Glutamatergic neuron (in vitro differentiated cells): Measurements from ENCODE around the gene RASSF4. TPM values are rescaled to one million over a fixed set of nuclear protein-coding genes. Genes with fewer than 3 reads are reported as not detected.
A peak's percentile ranks its signal among the peaks of the same experiment; 100 is the strongest.

Experiments
- DNase-seq: peaks from one replicate; pipeline ENCODE4 v3.0.0; 2022
- H3K27ac Mint-ChIP-seq: one replicate; pipeline ENCODE4 v1.8.0; 2020; ENCODE audit warnings: mild to moderate bottlenecking, mixed read lengths, inconsistent platforms; ENCODE audit not compliant: unreplicated experiment
- H3K27me3 Mint-ChIP-seq: one replicate; pipeline ENCODE4 v1.8.0; 2020; ENCODE audit warnings: mild to moderate bottlenecking, moderate library complexity, mixed read lengths, inconsistent platforms; ENCODE audit not compliant: unreplicated experiment
- H3K36me3 Mint-ChIP-seq: one replicate; pipeline ENCODE4 v1.8.0; 2020; ENCODE audit warnings: mild to moderate bottlenecking, mixed read lengths, inconsistent platforms; ENCODE audit not compliant: unreplicated experiment
- H3K4me1 Mint-ChIP-seq: one replicate; pipeline ENCODE4 v1.8.0; 2020; ENCODE audit warnings: mild to moderate bottlenecking, low read depth, mixed read lengths, inconsistent platforms; ENCODE audit not compliant: unreplicated experiment
- H3K4me3 Mint-ChIP-seq: one replicate; pipeline ENCODE4 v1.8.0; 2020; ENCODE audit warnings: mild to moderate bottlenecking, mixed read lengths, inconsistent platforms; ENCODE audit not compliant: unreplicated experiment
- H3K9me3 Mint-ChIP-seq: one replicate; pipeline ENCODE4 v1.8.0; 2020; ENCODE audit warnings: mild to moderate bottlenecking, moderate library complexity, mixed read lengths, inconsistent platforms; ENCODE audit not compliant: unreplicated experiment
- total RNA-seq: library from RNA; stranded (reverse); fragmentation: NEBNext Ultra II Directional; extraction: Animal tissue kit (Norgen Biotek cat#: 25700); gene quantifications from one replicate; pipeline ENCODE4 v1.2.1, GENCODE V29; 2021; ENCODE audit not compliant: unreplicated experiment
- TF ChIP-seq, protein P1 (sequence below): fragments of 200-600 bp; sonication (generic); IDR thresholded peaks from one replicate; pipeline ENCODE4 v1.5.0; 2021; ENCODE audit not compliant: partially characterized antibody, unreplicated experiment

The RASSF4 gene
- total RNA-seq, 1 donor from 2014 or later: 137 TPM

DNA sequence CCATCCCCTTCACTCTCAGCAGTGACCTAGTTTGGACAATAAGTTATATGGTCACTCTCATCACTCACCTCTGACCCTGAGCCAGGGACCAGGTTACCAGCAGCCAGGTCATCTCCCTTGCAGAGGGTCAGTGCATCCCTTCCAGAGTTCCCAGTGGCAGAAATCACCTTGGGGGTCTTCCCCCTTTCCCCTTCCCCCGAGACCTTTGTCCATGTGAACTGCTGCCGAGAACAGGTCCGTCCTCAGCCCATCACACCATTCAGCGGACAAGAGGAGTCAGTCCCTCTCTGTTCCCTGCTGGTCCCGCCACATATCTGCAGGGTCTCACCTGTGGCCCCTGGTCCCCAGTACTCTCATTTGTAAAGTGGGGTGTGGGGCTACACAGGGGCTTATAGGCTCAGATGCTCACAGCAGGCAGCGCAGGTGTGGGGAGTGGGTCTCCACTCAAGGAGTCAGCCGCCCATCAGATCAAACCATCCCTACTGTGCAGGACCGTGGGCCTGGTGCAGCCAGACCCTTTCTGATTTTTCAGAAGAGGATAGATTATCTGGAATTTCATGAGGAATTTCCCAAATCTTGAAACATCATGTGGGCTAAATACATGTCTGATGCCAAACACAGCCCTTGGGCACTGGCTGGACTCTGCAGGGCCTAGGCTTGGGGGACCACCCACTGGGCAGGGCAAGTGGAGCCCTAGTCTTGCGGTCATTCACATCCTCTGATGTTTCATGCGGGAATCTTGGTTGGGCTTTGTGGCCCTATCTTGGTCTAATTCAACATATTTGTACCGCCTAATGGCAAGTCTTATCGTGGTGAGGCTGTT lies 12.5 kb downstream of the RASSF4 start:
- DNase-seq: no peak
- H3K4me3 Mint-ChIP-seq: peak overlapping the region; percentile 42
- peaks cover 14% of the 10 kb centered on the region for H3K9me3 Mint-ChIP-seq
- TF ChIP-seq, protein P1, sequence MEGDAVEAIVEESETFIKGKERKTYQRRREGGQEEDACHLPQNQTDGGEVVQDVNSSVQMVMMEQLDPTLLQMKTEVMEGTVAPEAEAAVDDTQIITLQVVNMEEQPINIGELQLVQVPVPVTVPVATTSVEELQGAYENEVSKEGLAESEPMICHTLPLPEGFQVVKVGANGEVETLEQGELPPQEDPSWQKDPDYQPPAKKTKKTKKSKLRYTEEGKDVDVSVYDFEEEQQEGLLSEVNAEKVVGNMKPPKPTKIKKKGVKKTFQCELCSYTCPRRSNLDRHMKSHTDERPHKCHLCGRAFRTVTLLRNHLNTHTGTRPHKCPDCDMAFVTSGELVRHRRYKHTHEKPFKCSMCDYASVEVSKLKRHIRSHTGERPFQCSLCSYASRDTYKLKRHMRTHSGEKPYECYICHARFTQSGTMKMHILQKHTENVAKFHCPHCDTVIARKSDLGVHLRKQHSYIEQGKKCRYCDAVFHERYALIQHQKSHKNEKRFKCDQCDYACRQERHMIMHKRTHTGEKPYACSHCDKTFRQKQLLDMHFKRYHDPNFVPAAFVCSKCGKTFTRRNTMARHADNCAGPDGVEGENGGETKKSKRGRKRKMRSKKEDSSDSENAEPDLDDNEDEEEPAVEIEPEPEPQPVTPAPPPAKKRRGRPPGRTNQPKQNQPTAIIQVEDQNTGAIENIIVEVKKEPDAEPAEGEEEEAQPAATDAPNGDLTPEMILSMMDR: no peak
- H3K4me1 Mint-ChIP-seq: peaks cover 43% of the 10 kb centered on the region
- no peaks in the 10 kb centered on the region for H3K36me3 Mint-ChIP-seq
- no peak overlapping the region for H3K27ac Mint-ChIP-seq
- H3K27me3 Mint-ChIP-seq: peaks cover 17% of the 10 kb centered on the region

DNA sequence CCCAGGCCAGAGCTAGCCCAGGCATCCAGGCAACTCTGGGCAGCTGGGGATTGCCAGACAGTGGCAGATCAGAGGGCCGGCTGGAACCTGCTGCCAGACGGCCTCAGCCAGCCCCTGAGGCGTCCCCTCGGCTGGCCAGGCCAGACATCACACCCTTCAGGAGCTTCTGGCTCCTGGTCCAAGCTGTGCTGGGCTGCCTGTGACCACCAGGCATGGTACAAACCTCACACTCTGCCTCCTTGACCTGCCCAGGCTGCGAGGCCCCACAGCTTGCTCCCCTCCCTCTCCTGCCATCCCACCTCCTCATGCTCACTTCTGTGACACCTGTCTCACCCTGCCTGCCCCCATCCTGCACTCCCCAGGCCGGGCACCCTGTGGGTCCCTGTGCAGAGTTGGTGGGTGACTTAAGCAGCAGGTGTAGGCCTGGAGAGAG lies 13.3 kb downstream of the RASSF4 start:
- Mint-ChIP-seq H3K4me1 (peaks cover 35% of the 10 kb centered on the region), H3K9me3 (peaks cover 14% of the 10 kb centered on the region), H3K36me3 (no peaks in the 10 kb centered on the region), H3K27ac (peak overlapping the region; percentile 70), H3K27me3 (peaks cover 17% of the 10 kb centered on the region), H3K4me3 (peak overlapping the region; percentile 42)
- TF ChIP-seq, protein P1: no peak
- peak; percentile 58 for DNase-seq

DNA sequence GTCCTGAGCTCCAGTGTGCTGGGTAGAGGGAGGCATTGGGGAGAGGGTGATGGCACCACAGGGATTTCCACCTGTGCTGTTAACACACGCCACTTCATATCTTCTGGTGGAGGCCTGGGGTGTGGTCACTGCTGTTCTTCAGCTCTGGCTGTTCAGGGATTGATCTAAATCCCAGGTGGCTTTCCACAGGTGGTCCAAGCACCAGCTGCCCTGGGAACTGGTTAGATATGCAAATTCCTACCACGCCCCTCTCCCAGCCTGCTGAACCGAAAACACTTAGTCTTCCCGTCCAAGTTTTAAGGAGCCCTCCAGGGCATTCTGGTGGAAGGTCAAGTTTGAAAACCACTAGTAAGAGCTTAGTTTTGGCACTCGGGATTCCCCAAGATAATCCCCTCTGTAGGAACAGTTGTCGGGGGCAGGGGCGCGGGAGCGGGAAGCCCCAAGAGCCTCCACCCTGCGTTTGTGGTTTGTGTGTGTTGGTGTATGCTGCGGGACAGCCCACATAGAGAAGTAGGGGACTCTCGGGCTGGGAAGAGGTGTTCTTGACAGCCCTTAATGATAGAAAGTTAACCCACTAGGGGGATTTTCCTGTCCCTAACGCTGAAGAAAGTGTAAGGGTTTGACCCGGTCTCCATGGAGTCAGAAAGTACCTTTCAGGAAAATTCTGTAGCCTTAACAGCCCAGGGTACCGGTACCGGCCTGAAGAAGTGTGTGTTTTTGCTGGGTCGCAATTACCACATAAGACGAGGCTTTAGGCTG lies 13.9 kb downstream of the RASSF4 start:
- TF ChIP-seq, protein P1: no peak
- H3K4me3 Mint-ChIP-seq: peak overlapping the region; percentile 42
- H3K4me1 Mint-ChIP-seq: peaks cover 30% of the 10 kb centered on the region
- peaks cover 18% of the 10 kb centered on the region for H3K27me3 Mint-ChIP-seq
- H3K36me3 Mint-ChIP-seq: no peaks in the 10 kb centered on the region
- peak; percentile 39 for DNase-seq
- peak overlapping the region; percentile 70 for H3K27ac Mint-ChIP-seq
- peaks cover 16% of the 10 kb centered on the region for H3K9me3 Mint-ChIP-seq

- Mint-ChIP-seq H3K4me1 (peaks cover 31% of the 10 kb centered on the region), H3K36me3 (no peaks in the 10 kb centered on the region), H3K9me3 (peaks cover 20% of the 10 kb centered on the region), H3K27me3 (peaks cover 18% of the 10 kb centered on the region), H3K4me3 (peak overlapping the region; percentile 77), H3K27ac (peak overlapping the region; percentile 12)
- TF ChIP-seq, protein P1: no peak
- DNase-seq: no peak
These were observed 14.6 kb downstream of the RASSF4 start for GRCh38 chr10:44974082-44974627.
